HUES64 (cell line): Measurements from ENCODE around the gene SPTB.
A peak's percentile ranks its signal among the peaks of the same experiment; 100 is the strongest.
"Not testable (repeated sequence)": the region's sequence is repeated elsewhere in the genome, so short reads cannot be mapped to it uniquely, and the experiment has no call there.

Source experiments
- H3K27ac ChIP-seq: 2 replicates; pipeline ENCODE4 v1.7.0; 2013; ENCODE audit warnings: low read depth, low read length, inconsistent platforms
- H3K27me3 ChIP-seq: 2 replicates; pipeline ENCODE4 v1.6.1; 2013; ENCODE audit warnings: mild to moderate bottlenecking, low read length; ENCODE audit not compliant: insufficient read depth
- H3K36me3 ChIP-seq: 2 replicates; pipeline ENCODE4 v1.6.1; 2013; ENCODE audit warnings: mild to moderate bottlenecking, low read length; ENCODE audit not compliant: insufficient read depth
- H3K4me1 ChIP-seq: 2 replicates; pipeline ENCODE4 v1.6.1; 2013; ENCODE audit warnings: mild to moderate bottlenecking, low read length, moderate library complexity; ENCODE audit not compliant: insufficient read depth
- H3K4me3 ChIP-seq: 2 replicates; pipeline ENCODE4 v1.5.1; 2013; ENCODE audit warnings: mild to moderate bottlenecking, low read length, moderate library complexity
- H3K9ac ChIP-seq: 2 replicates; pipeline ENCODE4 v1.6.1; 2013; ENCODE audit warnings: mild to moderate bottlenecking, low read depth, low read length
- H3K9me3 ChIP-seq: 2 replicates; pipeline ENCODE4 v1.6.1; 2013; ENCODE audit warnings: low read depth, low read length; ENCODE audit not compliant: insufficient read depth
- WGBS: fragments of 150-250, 120-280 bp; methylation state at CpG from one replicate; pipeline ENCODE4 v1.1.7; 2013; ENCODE audit warnings: missing lambda C conversion rate; 5-methylcytosine and 5-hydroxymethylcytosine counted together

Gene SPTB

DNA sequence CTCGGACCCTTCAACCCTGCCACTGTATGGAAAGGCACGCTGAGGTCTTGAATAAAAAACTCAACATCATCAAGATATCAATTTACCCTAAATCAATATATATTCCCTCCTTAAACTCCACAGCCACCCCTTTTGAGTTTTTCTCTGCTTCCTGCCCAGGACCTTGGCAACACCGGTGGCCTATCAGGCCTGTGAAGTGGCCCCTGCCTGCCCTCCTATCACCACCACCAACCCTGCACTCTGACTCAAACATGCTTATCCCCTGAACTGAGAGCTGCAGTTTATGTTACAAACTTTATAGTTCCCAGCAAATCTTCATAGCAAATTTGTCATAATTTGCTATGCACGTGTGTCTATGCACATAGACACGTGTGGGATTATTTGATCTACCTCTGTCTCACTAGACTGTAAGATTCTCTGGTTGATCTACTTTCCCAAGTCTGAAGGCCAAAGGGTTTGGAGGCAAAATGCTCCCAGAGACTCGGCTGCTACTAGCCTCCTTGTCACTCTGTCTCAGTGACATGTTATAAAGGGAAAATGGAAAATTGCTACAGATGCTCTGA, 63.4 kb downstream of the SPTB start:
- WGBS, result 95% methylated on average over 6 of the region's 6 CpGs

DNA sequence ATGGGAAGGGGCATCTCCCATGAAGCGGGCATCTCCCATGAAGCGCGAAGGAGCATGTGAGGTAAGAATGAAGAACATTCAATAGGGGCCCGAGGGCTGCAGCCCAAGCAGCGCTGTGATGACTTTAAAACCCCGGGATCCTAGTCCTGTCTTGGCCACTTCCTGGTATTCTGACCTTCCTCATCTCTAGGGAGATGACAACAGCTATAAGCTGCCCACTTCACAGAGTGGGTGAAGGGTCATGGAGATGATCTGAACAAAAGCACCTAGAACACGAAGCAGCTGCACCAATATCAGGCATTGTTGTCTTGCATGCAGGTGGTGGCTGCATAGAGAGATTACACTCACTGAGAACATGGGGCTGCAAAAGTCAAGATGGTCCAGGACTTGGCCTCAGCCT, 64.5 kb downstream of the SPTB start:
- no peak overlapping the region for H3K4me3 ChIP-seq
- WGBS, result 92% methylated on average over 7 of the region's 7 CpGs

More for the DNA sequence above, 63.4 kb downstream of the SPTB start:
- Histone ChIP-seq H3K27ac (no peak overlapping the region), H3K27me3 (no peaks in the 10 kb centered on the region), H3K9ac (no peak overlapping the region), H3K4me3 (no peak overlapping the region), H3K4me1 (0 out of 2 replicates have a peak, but pooled peaks cover 6% of the 10 kb centered on the region), H3K9me3 (no peaks in the 10 kb centered on the region), H3K36me3 (no peaks in the 10 kb centered on the region)

GRCh38 chr14:64812412-64812811, 67.3 kb downstream of the SPTB start:
- H3K27ac ChIP-seq, result no peak overlapping the region
- 0 out of 2 replicates have a peak, but pooled peaks cover 3% of the 10 kb centered on the region for H3K4me1 ChIP-seq
- H3K9me3 ChIP-seq, result no peaks in the 10 kb centered on the region
- H3K9ac ChIP-seq, result no peak overlapping the region
- no peaks in the 10 kb centered on the region for H3K27me3 ChIP-seq
- H3K36me3 ChIP-seq, result no peaks in the 10 kb centered on the region
- H3K4me3 ChIP-seq, result peak overlapping the region; percentile 15; the same call in 1 of the 2 replicates
- 22% methylated on average over 8 of the region's 8 CpGs for WGBS

More for the DNA sequence above, 64.5 kb downstream of the SPTB start:
- Histone ChIP-seq H3K36me3 (no peaks in the 10 kb centered on the region), H3K27me3 (no peaks in the 10 kb centered on the region), H3K27ac (no peak overlapping the region), H3K4me1 (0 out of 2 replicates have a peak, but pooled peaks cover 5% of the 10 kb centered on the region), H3K9ac (no peak overlapping the region), H3K9me3 (no peaks in the 10 kb centered on the region)

GRCh38 chr14:64811676-64812075, 68.0 kb downstream of the SPTB start:
- WGBS, result 79% methylated on average over 1 of the region's 1 CpG
- no peak overlapping the region for H3K27ac ChIP-seq
- H3K4me3 ChIP-seq, result no peak overlapping the region
- H3K9ac ChIP-seq, result no peak overlapping the region
- H3K36me3 ChIP-seq, result no peaks in the 10 kb centered on the region
- peaks cover 10% of the 10 kb centered on the region; the same call in 1 of the 2 replicates for H3K4me1 ChIP-seq
- H3K9me3 ChIP-seq, result no peaks in the 10 kb centered on the region
- no peaks in the 10 kb centered on the region for H3K27me3 ChIP-seq

DNA sequence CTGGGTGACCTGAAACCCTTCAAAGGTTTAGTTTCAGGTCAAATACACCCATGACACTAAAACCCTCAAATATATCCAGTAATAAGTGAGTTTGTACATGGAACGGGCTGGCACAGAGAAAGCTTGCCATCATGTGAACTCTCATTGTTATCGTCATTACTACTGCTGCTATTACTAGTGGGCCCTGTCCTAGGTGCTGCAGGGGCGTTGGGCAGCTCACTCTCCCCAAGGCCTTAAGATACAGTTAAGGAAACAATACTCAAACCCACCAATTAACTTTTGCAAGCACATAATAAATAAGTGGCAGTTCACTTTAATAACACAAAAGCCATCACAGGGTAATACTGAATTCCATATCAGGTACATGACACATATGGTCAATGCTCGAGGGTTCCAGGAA, 71.3 kb downstream of the SPTB start:
- no peak overlapping the region for H3K27ac ChIP-seq
- H3K36me3 ChIP-seq, result no peaks in the 10 kb centered on the region
- no peak overlapping the region for H3K9ac ChIP-seq
- H3K9me3 ChIP-seq, result no peaks in the 10 kb centered on the region
- H3K4me1 ChIP-seq, result peaks cover 17% of the 10 kb centered on the region
- H3K4me3 ChIP-seq, result no peak overlapping the region
- no peaks in the 10 kb centered on the region for H3K27me3 ChIP-seq
- WGBS, result 89% methylated on average over 4 of the region's 4 CpGs

- no peaks in the 10 kb centered on the region for H3K36me3 ChIP-seq
- H3K9ac ChIP-seq, result no peak overlapping the region
- 78% methylated on average over 5 of the region's 5 CpGs for WGBS
- H3K27me3 ChIP-seq, result no peaks in the 10 kb centered on the region
- H3K4me3 ChIP-seq, result no peak overlapping the region
- peaks cover 17% of the 10 kb centered on the region for H3K4me1 ChIP-seq
- no peak overlapping the region for H3K27ac ChIP-seq
- H3K9me3 ChIP-seq, result no peaks in the 10 kb centered on the region
Observed at GRCh38 chr14:64807551-64807950, 72.2 kb downstream of the SPTB start.

DNA sequence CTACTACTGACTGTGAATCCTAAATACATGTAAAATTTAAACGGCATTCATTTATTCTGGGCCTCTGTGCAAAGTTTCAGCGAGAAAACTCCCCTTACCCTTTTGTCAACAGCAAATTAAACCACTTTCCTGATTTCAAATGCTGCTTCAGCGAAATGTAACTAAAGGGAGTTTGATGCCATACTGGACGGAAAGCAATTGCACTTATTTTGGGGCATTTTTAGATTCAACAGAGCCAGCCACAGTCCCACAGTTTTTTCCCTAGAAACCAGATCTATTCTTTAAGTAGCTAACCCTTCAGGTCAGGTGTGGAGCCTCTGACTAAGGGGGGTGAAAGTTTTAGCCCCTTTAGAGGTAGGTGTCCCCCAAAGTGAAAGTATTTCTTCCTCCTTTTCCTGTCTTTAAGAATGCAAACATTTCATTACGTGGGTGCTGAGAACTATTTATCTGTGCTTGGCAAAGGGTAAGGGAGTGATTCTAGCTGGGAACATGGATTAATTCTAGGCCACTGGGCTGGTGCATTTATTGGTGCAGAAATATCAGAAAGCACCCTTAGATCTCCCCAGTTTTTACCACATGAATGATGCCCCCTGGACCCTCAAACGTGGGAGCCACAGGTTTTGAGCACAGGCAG, 72.7 kb downstream of the SPTB start:
- Histone ChIP-seq H3K27me3 (no peaks in the 10 kb centered on the region), H3K4me3 (no peak overlapping the region), H3K36me3 (no peaks in the 10 kb centered on the region), H3K9me3 (no peaks in the 10 kb centered on the region), H3K27ac (no peak overlapping the region), H3K9ac (no peak overlapping the region), H3K4me1 (peaks cover 15% of the 10 kb centered on the region)
- 84% methylated on average over 6 of the region's 6 CpGs for whole genome bisulfite sequencing

DNA sequence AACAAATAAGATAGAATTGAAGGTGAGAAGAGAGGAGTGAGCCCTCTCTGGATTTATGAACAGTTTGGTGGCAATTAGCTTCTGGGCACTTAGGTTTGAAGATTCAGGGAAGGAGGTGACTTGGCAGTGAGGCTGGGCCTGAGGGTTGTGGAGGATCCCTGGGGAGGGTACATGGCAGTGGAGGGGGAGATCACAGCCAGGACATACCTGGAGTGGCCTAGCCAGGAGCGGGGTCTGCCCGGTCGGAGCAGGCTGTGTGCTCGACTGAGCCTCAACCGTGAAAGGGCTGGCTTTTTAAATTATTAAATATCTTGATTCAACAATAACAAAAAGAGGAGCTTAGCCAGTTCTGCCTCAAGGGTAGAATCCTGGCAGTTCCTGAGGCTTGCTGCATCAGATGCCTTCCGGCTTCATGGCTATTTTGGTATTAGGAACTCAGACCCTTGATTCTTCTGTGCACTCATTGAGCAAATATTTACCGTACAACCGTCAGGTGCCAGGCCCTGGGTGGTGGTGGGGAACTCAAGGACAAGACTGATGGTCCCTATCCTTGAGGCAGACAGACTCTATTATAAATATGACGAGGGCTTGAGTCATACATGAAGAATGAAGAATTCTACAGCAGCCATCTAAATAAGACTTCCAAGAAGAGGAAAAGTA, 73.4 kb downstream of the SPTB start:
- Histone ChIP-seq H3K27me3 (no peaks in the 10 kb centered on the region), H3K4me1 (peaks cover 15% of the 10 kb centered on the region), H3K9me3 (no peaks in the 10 kb centered on the region), H3K27ac (no peak overlapping the region), H3K4me3 (no peak overlapping the region), H3K9ac (no peak overlapping the region), H3K36me3 (no peaks in the 10 kb centered on the region)
- 94% methylated on average over 8 of the region's 9 CpGs for WGBS

DNA sequence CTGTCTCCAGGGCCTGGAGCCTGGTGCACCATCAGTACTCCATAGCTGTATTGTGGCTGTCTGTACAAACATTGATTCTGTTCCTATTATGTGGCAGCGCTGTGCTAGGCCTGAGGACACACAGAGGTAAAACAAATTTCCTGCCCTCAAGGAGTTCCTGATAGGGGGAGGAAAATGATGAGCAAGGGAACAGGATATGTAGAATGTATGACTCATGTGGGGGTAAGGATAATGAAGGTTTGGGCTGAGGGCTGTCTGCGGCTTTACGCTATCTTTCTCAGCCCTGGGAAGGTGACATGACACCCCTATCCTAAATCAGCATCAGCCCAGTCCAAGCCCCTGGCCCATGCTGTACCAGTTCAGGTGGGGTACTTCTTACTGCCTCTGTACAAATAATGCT, 74.1 kb downstream of the SPTB start:
- H3K27ac ChIP-seq, H3K9ac ChIP-seq, H3K9me3 ChIP-seq, H3K36me3 ChIP-seq, H3K27me3 ChIP-seq, H3K4me3 ChIP-seq: not testable (repeated sequence)
- H3K4me1 ChIP-seq, result peaks cover 15% of the 10 kb centered on the region
- WGBS, result 64% methylated on average over 3 of the region's 3 CpGs

- 90% methylated on average over 12 of the region's 12 CpGs for WGBS
- no peaks in the 10 kb centered on the region for H3K27me3 ChIP-seq
- no peaks in the 10 kb centered on the region for H3K9me3 ChIP-seq
- H3K4me3 ChIP-seq, result no peak overlapping the region
- H3K4me1 ChIP-seq, result peaks cover 15% of the 10 kb centered on the region
- H3K9ac ChIP-seq, result no peak overlapping the region
- no peak overlapping the region for H3K27ac ChIP-seq
- no peaks in the 10 kb centered on the region for H3K36me3 ChIP-seq
Observed at GRCh38 chr14:64804754-64805260, 74.9 kb downstream of the SPTB start.

DNA sequence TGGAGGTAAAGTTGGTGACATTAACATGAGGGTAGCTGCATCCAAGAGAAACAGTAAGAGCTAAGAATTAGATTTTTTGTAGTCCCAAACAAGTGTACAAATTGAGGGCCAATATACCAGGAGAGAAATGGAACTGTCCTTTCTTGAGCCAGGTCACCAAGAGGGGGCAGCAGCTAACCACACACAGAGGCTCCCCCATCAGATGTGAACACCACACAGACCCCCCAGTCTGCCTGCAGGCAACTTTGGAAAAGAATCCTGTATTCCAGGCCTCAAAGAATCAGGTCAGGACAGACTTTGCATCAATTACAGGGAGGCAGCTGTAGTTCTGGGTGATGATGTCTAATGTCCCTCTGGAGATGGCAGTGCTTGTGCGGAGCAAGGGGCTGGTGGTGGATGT, 77.9 kb downstream of the SPTB start:
- peaks cover 8% of the 10 kb centered on the region for H3K4me1 ChIP-seq
- H3K9ac ChIP-seq, result no peak overlapping the region
- no peak overlapping the region for H3K4me3 ChIP-seq
- no peaks in the 10 kb centered on the region for H3K36me3 ChIP-seq
- 90% methylated on average over 1 of the region's 1 CpG for WGBS
- no peaks in the 10 kb centered on the region for H3K27me3 ChIP-seq
- H3K27ac ChIP-seq, result no peak overlapping the region
- H3K9me3 ChIP-seq, result no peaks in the 10 kb centered on the region
